HG03342 (cell line): ENCODE results near the gene SYNDIG1.

Experiments
- ATAC-seq: cut with Tn5 transposase; IDR thresholded peaks from one replicate; pipeline ENCODE4 v1.9.1; 2021; ENCODE audit warnings: mild to moderate bottlenecking, moderate library complexity; ENCODE audit not compliant: unreplicated experiment

Gene SYNDIG1

DNA sequence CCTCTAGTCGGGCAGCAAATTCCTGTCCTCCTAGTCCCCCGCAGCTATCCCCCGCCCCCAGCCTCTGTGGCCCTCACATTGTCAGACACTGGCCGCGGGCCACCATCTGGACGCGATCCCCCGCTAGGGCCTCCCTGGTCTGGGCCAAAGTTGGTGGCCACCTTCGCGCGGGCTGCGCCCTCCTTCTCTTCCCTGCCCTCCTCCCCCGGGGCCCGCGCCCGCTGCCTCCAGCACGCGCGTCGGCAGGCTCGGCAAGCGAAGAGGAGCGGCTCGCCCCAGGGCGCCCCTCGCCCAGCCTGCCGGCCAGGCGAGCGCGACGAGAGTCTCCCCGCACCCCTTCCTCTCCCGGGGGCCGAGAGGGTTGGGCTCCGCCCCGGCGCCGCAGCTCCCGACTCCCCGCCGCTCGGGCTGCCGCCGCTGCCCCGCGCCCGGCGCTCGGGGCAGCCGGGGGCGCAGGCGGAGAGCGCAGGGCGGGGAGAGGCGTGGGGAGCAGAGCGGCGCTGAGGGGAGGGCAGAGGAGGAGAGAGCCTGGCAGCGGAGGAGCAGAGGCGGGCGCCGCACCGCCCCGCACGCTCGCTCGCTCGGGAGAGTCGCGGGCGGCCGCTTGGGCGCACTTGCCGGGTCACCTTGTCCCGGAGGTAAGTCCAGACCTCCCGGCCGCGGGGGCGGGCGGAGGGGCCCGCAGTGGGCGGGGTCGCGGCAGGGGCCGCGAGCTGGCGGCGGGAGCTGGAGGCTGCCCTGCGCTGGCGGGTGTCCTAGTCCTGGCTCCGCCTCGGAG is at the start of gene SYNDIG1:
Gene SYNDIG1 (plus strand): TSS at position 514 of the 778 bp plus-strand sequence. CDS start 73,469 bp downstream, outside the sequence.
- ATAC-seq = no peak

DNA sequence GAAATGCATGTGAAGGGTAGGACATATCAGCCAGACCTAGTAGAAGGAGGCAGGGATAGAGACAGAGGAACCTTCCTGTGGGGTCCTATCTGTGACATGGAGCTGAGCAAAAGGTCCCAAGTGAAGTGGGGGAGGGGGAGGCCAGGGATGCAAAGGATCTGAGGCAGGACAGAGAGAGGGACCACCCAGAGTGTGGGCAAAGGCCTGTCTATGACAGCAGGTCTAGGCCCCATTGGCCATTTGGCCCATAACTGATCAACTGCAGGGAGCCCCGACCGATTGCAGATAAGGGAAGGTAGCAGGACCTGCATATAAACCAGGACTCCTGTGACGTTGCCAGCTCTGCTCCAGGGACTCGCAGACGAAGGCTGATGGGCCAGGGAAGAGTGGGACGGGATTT is 49.6 kb upstream of the SYNDIG1 start:
- ATAC-seq = no peak

DNA sequence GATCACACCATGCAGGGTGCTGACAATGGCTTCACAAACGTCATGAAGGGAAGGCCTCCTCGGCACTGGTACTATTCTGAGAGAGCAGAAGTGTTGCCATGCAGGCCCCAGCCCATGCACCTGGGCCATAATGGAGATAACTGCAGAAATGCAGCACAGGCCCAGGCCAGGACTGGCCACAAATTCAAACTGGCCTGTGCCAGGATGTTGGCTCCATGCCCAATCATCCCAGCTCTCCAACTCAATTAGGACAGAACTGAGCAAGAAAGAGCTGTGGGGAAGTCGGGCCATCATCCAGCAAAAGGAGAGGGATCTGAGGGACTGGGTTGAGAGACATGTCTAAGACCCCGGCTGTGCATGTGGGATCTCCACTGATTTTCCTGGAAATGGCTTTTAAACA is 48.9 kb upstream of the SYNDIG1 start:
- no peak for ATAC-seq

DNA sequence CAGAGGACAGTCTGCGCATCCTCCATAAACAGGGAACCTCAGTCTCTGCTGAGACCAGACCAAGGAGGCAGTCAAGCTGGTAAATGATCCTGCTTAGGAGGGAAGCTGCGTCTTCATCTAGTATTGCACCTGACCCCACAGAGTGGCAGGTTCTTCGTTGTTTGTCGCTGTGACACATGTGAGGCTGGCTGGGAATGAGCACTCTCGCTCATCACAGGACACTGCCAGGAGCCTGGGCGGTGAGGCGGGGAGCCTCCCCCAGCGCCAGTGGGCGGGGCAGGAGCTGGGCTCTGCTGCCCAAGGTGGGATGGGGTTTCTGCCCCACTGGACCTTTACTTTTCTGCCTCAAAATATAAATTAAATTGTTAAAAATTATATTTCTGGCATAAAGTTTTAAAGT is 48.4 kb upstream of the SYNDIG1 start:
- no peak for ATAC-seq

DNA sequence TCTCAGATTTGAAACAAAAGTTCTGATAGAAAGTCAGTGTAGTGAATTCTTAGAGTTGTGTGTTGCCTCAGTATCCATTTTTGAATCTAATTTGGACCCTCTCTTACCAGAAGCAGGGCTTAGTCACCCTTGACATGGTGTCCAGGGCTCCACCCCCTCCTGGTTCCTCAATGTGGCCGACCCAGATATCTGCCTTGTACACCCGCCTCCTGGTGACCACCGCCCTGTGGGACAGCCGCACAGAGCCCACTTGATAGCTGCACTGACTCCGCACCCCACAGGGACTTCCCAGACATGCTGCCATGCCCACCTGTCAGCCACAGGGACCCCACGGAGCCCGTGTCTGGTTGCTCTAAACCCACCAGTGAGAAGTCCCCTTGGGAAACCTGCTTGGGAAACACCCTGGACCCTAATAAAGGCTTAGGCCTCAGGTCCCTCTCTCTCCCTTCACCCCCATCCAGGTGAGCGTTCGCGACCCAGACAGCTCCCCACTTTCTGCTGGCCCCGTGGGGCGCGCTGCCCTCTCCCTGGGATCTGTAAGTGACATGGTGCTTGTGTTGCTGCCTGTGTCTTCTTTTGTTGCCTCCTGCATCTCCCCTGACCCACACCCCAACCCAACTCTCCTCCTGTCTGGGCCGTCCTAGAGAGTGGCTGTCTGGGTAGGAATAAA is 47.2 kb upstream of the SYNDIG1 start:
- ATAC-seq = no peak

DNA sequence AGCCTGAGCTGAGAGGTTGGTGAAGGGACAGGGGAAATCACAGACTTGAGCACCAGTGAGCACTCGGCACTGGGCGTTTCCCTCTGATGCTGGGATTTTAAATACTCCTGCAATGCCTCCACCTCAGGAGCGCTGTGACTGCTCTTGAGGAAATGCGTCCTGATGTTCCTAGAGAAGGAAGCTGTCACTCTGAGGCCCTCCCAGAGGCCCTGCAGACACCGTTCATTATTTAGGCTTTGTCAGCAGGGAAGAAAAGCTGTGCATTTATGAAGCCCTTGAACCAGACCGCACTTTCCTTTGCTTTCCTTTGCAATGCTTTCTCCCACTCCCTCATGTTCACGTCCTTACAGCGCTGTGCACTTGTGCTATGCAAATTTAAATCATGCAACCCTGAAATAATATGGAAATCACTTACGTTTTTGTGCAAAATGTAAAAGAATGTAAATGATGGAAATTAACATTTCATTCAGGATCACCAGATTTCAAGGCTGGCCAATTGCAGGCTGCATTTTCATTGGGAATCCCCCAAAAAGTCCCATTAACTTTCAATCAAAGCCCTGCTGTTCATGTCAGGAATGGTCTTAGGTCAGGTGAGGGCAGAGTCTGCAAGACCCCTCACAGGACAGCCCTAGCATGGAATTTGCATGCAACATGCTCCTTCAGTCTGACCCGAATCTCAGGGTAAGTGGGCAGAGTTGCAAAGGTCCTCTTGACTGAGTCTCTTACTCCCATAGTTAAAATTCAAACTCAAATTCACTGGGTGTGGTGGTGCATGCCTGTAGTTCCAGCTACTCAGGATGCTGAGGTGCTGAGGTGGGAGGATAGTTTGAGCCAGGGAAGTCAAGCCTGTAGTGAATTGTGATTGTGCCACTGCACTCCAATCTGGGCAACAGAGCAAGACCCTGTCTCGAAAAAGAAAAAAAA is 45.8 kb upstream of the SYNDIG1 start:
- ATAC-seq = no peak

DNA sequence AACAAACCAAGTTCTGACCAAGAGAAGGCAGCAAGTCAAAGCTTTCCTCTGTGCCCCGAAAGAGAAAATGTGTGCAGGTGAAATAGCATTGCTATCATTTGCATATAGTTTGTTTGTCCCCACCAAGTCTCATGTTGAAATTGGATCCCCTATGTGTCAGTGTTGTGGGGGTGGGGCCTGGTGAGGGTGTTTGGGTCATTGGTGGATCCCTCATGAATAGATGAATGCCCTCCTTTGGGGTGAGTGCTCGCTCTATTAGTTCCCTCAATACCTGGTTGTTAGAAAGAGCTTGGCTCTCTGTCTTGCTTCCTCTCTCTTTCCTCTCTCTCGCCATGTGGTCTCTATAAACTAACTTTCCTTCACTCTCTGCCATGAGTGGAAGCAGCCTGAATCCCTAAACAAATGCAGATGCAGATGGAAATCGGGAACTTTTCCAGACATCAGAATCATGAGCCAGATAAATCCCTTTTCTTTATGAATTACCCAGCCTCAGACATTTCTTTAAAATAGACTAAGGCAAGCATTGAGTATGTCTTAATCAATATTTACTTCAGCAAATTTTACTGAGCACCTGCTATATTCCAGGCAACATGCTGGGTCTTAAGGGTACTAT is 43.8 kb upstream of the SYNDIG1 start:
- ATAC-seq = no peak

DNA sequence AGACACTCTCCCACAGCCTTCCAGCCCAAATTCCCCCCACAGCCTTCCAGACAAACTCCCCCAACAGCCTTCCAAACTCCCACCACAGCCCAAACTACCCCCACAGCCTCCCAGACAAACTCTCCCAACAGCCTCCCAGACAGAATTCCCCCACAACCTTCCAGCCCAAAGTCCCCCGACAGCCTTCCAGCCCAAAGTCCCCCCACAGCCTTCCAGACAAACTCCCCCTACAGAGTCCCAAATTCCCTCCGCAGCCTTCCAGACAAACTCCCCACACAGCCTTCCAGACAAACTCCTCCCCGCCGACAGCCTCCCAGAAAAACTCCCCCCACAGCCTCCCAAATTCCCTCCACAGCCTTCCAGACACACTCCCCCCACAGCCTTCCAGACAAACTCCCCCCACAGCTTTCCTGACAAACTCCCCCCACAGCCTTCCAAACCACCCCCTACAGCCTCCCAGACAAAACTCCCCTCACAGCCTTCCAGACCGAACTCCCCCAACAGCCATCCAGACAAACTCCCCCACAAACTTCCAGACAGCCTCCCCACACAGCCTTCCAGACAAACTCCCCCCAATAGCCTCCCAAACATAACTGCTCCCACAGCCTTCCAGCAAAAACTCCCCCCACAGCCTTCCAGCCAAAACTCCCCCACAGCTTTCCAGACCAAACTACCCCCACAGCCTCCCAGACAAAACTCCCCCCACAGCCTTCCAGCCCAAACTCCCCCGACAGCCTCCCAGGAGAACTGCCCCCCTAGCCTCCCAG is 38.0 kb upstream of the SYNDIG1 start:
- ATAC-seq = no peak

DNA sequence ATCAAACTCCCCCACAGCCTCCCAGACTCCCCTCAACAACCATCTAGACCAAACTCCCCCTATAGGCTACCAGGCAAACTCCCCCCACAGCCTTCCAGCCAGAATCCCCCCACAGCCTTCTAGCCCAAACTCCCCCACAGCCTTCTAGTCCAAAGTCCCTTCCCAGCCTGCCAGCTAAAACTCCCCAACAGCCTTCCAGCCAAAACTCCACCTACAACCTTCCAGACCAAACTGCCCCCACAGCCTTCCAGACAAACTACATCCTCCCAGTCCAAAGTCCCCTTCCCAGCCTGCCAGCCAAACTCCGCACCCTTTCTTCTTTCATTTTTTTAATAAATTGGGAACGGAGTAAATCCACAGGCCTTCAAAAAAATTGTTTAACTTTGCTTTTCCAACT is 37.4 kb upstream of the SYNDIG1 start:
- ATAC-seq = no peak

DNA sequence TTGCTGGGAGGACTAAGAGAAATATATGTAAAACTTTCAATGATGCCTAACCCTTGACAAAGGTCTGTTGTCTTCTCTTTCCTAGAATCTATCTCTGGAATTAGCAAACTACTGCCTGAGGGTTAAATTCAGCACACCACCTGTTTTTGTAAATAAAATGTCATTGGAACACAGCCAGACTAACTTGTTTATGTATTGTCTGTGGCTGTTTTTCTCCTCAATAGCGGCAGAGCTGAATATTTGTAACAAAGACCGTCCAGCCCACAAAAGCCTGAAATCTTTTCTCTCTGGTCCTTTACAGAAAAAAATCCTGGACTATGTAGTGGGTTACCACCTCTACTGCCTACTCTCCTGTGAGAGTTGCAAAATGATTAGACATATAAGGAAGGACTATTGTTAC is 33.3 kb upstream of the SYNDIG1 start:
- no peak for ATAC-seq

DNA sequence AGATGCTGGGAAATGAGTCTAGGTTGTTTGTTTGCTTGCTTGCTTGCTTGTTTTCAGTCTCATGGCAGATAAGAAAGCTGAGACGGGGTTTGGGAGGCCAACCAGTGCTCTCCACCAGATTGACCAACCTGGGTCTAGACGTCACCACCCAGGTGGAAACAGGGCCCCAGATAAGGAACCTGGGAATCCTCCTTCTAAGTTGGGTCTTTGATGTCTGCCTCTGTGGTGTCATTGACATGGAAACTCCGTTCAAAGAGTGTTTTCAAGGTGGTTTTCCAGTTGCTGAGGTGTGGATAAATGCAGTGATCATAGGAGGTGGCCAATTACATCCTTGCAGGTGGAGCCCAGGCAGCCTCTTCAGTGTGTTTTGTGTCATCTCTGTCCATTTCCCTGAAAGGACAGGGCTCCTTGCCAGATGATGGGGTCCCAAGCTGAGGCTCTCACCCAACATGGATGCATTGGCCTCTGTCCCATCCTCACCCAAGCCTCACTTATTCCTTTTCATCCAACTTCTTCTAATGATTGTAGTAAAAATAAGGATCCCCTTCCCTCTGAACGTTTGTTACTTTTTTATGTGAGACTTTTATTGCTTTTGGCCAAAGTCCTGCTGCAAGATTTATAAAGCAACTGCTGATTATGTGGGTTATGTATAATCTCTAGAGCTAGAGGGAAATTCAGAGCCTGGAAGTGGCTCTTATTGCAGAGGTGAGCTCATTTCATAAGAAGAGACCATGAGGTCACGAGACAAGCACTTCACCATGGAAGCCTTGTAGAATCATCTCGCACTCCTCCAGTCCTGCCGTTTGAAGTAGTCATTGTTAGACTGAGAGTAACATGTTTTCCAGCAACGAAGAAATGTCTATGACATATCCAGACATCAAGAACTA is 32.0 kb upstream of the SYNDIG1 start:
- ATAC-seq = no peak

DNA sequence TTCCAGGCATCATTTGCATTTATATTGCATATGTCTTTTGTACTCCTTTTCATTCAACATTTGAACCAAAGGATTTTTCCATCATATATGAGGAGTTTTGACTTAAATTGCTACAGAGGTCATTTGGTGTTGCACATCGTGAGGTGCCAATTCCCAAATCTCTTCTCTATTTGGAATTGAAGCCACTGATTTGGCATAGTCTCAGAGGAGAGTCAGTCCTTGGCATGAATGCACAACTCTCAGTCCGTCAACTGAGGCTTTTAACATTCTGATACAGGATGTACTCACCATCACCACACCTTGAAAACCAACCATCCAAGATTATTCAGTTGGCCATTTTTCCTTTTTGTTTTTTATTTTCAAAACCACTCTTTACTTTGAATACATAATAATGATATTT is 31.1 kb upstream of the SYNDIG1 start:
- ATAC-seq = no peak

DNA sequence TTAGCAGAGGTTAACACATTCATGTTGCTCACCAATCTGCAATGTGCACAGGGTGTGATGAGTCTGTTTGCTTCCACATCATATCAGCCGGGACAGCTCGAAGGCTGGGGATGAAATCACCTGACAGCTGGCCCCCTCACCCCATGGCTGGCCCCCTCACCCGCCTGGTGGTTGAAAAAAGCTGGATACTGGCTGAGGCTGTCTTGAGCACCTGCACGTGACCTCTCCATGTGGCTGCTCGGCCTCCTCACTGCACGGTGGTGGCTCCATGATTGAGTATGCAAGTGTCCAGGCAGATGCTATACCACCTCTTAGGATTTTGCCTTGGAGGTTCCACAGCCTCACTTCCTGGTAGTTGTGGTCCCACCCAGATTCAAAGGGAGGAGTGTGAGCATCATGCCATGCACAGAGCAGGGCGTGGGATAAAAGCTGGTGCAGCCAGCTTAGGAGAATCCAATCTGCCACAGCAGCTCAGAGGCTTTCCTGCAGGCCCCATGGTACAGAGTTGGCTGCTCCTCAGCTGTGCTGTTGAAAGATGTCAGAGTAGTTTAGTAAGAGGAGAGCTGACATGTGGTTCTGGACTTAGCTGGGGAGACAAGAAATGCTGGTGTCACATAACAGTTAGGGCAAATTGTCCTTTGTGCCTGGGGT is 29.6 kb upstream of the SYNDIG1 start:
- ATAC-seq = no peak

DNA sequence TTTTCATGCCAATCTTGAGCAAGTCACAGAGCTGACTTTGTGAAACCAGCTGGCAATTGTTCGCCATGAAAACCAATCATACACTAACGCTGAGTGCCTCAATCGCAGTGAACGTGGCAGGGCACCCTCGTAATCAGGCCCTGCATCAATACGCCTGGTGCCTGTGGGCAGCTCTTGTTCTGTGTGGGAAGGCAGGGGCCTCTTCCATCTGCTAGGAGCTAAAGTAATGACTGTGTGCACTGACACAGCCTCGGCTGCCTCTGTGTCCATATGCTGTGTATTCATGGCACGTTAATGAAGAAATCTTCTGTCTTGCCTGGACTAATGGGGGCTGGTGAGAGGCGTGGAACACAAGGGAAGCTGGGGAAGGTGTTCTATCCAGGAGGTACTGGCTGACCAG is 27.8 kb upstream of the SYNDIG1 start:
- ATAC-seq = no peak

DNA sequence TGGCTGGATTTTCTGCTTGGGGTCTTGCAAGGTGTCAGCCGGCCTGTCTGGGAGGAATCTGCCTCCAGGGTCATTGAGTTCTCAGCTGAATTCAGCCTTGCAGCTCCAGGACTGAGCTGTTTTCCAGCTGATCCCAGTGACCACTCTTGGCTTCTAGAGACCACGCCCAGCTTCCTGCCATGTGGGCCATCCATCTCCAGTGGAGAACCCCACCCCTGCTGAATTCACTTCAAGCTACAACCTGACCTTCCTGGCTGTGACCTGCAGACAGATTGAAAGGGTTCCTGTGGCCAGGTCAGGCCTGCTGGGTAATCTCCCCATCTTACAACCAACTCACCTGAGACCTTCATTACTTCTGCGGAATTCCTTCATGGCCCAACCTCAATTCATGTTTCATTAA is 26.5 kb upstream of the SYNDIG1 start:
- no peak for ATAC-seq

DNA sequence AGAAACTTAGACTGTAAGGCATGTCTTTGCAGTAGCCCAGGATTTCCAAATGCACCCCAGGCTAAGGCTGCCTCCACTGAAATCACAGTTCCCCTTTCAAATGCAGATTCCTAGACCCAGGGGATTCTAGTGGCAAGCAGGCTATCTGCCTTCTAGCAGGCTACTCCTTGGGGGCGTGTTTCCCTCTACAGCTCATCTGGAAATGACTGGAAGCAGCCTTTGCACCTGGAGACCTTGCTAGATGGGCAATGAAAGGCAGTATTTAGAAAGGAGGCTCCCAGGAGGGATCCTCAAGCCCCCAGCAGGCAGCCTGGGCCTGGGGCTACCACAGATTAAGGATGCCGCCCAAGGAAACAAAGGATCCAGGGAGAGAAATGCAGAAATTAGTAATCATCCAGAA is 26.0 kb upstream of the SYNDIG1 start:
- no peak for ATAC-seq

DNA sequence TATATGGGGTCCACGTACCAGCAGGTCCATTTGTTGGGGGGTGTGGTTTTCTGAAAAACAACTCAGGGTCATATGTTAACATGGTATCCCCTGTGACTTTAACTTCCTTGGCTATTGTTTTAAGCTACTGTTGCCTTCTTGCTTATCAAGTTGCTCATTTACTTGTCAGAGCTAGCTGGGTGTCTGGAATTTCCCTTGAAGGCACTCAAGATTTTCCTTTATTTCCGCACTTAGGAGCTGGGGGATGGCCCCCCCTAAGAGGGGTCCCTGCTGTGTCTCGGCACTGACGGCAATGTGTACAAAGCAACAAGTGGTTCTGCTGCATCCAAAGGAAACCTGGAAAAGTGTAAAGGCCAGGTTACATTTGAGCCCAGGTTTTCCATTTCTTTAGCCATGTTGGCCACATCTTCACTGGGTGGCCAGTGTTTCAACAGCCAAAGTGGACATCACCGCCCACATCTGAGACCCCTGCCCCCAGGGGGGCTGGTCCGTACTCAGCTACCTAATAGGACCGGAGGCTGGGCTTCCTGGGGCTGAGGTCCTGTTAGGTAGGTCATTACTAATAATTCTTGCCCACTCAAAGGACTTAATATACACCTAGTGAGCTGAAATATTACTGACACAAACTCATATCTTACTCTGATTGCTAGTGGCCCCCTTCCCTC is 24.8 kb upstream of the SYNDIG1 start:
- ATAC-seq = no peak

DNA sequence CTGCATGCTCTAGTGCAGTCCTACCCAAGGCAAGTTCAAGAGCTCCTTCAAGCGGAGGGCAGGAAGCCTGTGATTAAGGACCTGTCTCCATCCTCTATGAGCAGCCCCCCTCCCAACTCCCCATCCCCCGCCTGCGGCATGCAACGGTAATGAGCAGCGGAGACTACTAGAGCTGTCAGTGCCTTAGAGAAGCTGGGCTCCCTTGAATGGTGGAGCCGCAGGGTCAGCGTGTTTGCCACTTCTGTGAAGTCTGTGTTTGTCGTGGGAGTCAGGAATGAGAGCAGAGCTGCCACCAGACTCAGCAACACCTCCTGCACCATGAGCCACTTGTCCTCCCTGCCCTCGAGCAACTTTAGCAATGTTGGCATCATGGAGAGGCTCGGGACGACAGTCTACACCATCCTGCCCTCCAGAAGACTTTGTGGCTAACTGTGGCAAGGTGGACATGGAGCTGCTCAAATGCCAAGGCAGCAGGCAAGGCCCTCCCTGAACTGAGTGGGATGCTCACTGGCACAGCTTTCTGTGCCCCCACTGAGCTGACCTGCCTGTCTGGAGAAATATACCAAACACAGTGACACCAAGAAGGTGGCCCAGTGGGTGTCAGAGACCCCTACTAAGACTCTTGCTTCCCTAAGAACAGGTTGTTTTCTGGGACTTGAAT is 23.8 kb upstream of the SYNDIG1 start:
- no peak for ATAC-seq
